ENCODE results near the gene BUD13. TPM values are rescaled to one million over a fixed set of nuclear protein-coding genes. Genes with fewer than 3 reads are reported as not detected.

Gene BUD13
- total and polyA plus RNA-seq, 9 of the 15 experiments (the other 6 are each of a cell fraction or from before 2014, with no cell fraction given): 9.5 to 34.1 (median 27.1) TPM

- peak in 1 of 2 experiments; percentile 56; a peak in 1 of 4 replicates for TF ChIP-seq TRIM24 (IDR thresholded peaks at IDR 0.05)
- TF ChIP-seq MTA1 (IDR thresholded peaks at IDR 0.05; ENCODE audit: borderline replicate concordance): no peak
- peak; percentile 96 for TF ChIP-seq RBFOX2 (IDR thresholded peaks at IDR 0.05; ENCODE audit: low read depth, low read length)
- no peak for TF ChIP-seq RBM25 (IDR thresholded peaks at IDR 0.05; ENCODE audit: low read depth, low read length, severe bottlenecking)
- no peak for TF ChIP-seq PRMT5 (CRISPR knock-in tag; IDR thresholded peaks at IDR 0.05)
- TF ChIP-seq ZNF830 (CRISPR knock-in tag; IDR thresholded peaks at IDR 0.05): no peak
- TF ChIP-seq, protein P1, sequence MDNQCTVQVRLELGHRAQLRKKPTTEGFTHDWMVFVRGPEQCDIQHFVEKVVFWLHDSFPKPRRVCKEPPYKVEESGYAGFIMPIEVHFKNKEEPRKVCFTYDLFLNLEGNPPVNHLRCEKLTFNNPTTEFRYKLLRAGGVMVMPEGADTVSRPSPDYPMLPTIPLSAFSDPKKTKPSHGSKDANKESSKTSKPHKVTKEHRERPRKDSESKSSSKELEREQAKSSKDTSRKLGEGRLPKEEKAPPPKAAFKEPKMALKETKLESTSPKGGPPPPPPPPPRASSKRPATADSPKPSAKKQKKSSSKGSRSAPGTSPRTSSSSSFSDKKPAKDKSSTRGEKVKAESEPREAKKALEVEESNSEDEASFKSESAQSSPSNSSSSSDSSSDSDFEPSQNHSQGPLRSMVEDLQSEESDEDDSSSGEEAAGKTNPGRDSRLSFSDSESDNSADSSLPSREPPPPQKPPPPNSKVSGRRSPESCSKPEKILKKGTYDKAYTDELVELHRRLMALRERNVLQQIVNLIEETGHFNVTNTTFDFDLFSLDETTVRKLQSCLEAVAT (IDR thresholded peaks at IDR 0.05): no peak
- TF ChIP-seq E2F6 (IDR thresholded peaks at IDR 0.05; ENCODE audit: borderline replicate concordance in 1 of 2, extremely low read depth in 1 of 2, insufficient read depth in 1 of 2, insufficient read length in 1 of 2, low read depth in 1 of 2, low read length in 1 of 2, poor library complexity in 1 of 2, severe bottlenecking in 1 of 2): peak; percentile 86 to 95
- peak; percentile 69 to 96 (median 91) for TF ChIP-seq YY1 (IDR thresholded peaks at IDR 0.05; ENCODE audit: borderline replicate concordance in 1 of 3, control insufficient read depth in 1 of 3, extremely low read depth in 1 of 3, insufficient read depth in 3 of 3, insufficient read length in 1 of 3, insufficient replicate concordance in 2 of 3, low read depth in 1 of 3, low read length in 2 of 3)
- peak; percentile 96 for TF ChIP-seq SP1 (CRISPR knock-in tag; IDR thresholded peaks at IDR 0.05)
- TF ChIP-seq, protein P2, sequence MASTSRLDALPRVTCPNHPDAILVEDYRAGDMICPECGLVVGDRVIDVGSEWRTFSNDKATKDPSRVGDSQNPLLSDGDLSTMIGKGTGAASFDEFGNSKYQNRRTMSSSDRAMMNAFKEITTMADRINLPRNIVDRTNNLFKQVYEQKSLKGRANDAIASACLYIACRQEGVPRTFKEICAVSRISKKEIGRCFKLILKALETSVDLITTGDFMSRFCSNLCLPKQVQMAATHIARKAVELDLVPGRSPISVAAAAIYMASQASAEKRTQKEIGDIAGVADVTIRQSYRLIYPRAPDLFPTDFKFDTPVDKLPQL (IDR thresholded peaks at IDR 0.05; ENCODE audit: extremely low read depth, insufficient read length): no peak
- TF ChIP-seq CHCHD3 (CRISPR knock-in tag; IDR thresholded peaks at IDR 0.05): no peak
- TF ChIP-seq, protein P3, sequence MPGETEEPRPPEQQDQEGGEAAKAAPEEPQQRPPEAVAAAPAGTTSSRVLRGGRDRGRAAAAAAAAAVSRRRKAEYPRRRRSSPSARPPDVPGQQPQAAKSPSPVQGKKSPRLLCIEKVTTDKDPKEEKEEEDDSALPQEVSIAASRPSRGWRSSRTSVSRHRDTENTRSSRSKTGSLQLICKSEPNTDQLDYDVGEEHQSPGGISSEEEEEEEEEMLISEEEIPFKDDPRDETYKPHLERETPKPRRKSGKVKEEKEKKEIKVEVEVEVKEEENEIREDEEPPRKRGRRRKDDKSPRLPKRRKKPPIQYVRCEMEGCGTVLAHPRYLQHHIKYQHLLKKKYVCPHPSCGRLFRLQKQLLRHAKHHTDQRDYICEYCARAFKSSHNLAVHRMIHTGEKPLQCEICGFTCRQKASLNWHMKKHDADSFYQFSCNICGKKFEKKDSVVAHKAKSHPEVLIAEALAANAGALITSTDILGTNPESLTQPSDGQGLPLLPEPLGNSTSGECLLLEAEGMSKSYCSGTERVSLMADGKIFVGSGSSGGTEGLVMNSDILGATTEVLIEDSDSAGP (CRISPR knock-in tag; IDR thresholded peaks at IDR 0.05): peak; percentile 49; the same call in 1 of the 2 replicates
- no peak for TF ChIP-seq ZNF717 (CRISPR knock-in tag; IDR thresholded peaks at IDR 0.05)
- TF ChIP-seq GTF2A2 (tag; IDR thresholded peaks at IDR 0.05): no peak
- no peak for TF ChIP-seq NR2C2 (CRISPR knock-in tag; IDR thresholded peaks at IDR 0.05)
- TF ChIP-seq NR2C2 (tag; IDR thresholded peaks at IDR 0.05): peak; percentile 69
- TF ChIP-seq RFX5 (IDR thresholded peaks at IDR 0.05; ENCODE audit: low read depth, low read length): no peak
- no peak; the same call in 1 of the 2 replicates for TF ChIP-seq LEF1 (IDR thresholded peaks at IDR 0.05)
- peak; percentile 93 for TF ChIP-seq EP400 (IDR thresholded peaks at IDR 0.05)
- TF ChIP-seq ZNF384 (IDR thresholded peaks at IDR 0.05; ENCODE audit: low read depth, low read length): no peak
- TF ChIP-seq, protein P4, sequence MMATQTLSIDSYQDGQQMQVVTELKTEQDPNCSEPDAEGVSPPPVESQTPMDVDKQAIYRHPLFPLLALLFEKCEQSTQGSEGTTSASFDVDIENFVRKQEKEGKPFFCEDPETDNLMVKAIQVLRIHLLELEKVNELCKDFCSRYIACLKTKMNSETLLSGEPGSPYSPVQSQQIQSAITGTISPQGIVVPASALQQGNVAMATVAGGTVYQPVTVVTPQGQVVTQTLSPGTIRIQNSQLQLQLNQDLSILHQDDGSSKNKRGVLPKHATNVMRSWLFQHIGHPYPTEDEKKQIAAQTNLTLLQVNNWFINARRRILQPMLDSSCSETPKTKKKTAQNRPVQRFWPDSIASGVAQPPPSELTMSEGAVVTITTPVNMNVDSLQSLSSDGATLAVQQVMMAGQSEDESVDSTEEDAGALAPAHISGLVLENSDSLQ (IDR thresholded peaks at IDR 0.05): peak; percentile 47; the same call in 1 of the 2 replicates
Measured at GRCh38 chr11:116772443-116773202, at the start of gene BUD13 (continued).
